ENCODE results near the gene TCOF1. TPM values are rescaled to one million over a fixed set of nuclear protein-coding genes. Genes with fewer than 3 reads are reported as not detected.

The TCOF1 gene
- 14.5 and 15.6 TPM in 2 replicates for total RNA-seq

GRCh38 chr5:150357326-150358260 lies at the start of gene TCOF1:
Gene TCOF1, plus strand, starts transcription at chr5:150357697. Its CDS starts 50 bp downstream, at chr5:150357747.

GRCh38 chr5:150412319-150413175 lies 55.0 kb downstream of the TCOF1 start, which contains the start of gene CD74:
Gene CD74, minus strand, starts transcription at chr5:150412910. Its CDS starts 161 bp downstream, at chr5:150412749.

Other genes starting within 250 kb of the TCOF1 start
- gene PDGFRB, start 201.9 kb upstream of the TCOF1 start, total RNA-seq = 10.2 and 10.6 TPM in 2 replicates
- gene CDX1, start 190.9 kb upstream of the TCOF1 start, total RNA-seq = 0.39 TPM in 1 of 2 replicates, not detected in the other
- not detected in 2 replicates for gene SLC6A7, start 167.6 kb upstream of the TCOF1 start, total RNA-seq
- gene CAMK2A, start 67.9 kb upstream of the TCOF1 start, total RNA-seq = 0.79 TPM in 1 of 2 replicates, not detected in the other
- 9.4 and 12.5 TPM in 2 replicates for gene ARSI, start 54.8 kb upstream of the TCOF1 start, total RNA-seq
- gene CD74, start 55.2 kb downstream of the TCOF1 start, total RNA-seq = 7.5 and 7.9 TPM in 2 replicates
- gene RPS14, start 92.0 kb downstream of the TCOF1 start, total RNA-seq = 1,741 and 3,246 TPM in 2 replicates
- gene NDST1, start 150.4 kb downstream of the TCOF1 start, total RNA-seq = 65.2 and 218 TPM in 2 replicates